HEK293 (cell line): ENCODE results near the gene TCF7L1.

Experiments used
- EGR2 ChIP-seq: fragments of 450-650 bp; formaldehyde crosslinking; IDR thresholded peaks from 2 replicates; pipeline ENCODE4 v1.5.1; 2016; ENCODE audit warnings: low read depth, missing biosample characterization, missing genetic modification characterization
- GFI1B ChIP-seq: fragments of 450-650 bp; formaldehyde crosslinking; IDR thresholded peaks from 2 replicates; pipeline ENCODE4 v1.5.1; 2016; ENCODE audit warnings: missing biosample characterization, missing genetic modification characterization
- GLI4 ChIP-seq: fragments of 450-650 bp; formaldehyde crosslinking; IDR thresholded peaks from 2 replicates; pipeline ENCODE4 v1.5.1; 2016; ENCODE audit warnings: missing biosample characterization, missing genetic modification characterization
- KLF7 ChIP-seq: fragments of 450-650 bp; formaldehyde crosslinking; IDR thresholded peaks from 2 replicates; pipeline ENCODE4 v1.5.1; 2016; ENCODE audit warnings: missing biosample characterization, missing genetic modification characterization, borderline replicate concordance
- MEIS1 ChIP-seq: sonication (generic); formaldehyde crosslinking; IDR thresholded peaks from 2 replicates; pipeline ENCODE4 v1.8.1; 2022; ENCODE audit warnings: missing genetic modification reagents, mild to moderate bottlenecking, borderline replicate concordance
- OVOL3 ChIP-seq: fragments of 450-650 bp; formaldehyde crosslinking; IDR thresholded peaks from 2 replicates; pipeline ENCODE4 v1.5.1; 2016; ENCODE audit warnings: missing biosample characterization, missing genetic modification characterization
- WT1 ChIP-seq: fragments of 450-650 bp; formaldehyde crosslinking; IDR thresholded peaks from 2 replicates; pipeline ENCODE4 v1.5.1; 2016; ENCODE audit warnings: missing biosample characterization, missing genetic modification characterization
- ZFHX2 ChIP-seq: fragments of 450-650 bp; formaldehyde crosslinking; conservative IDR thresholded peaks from 2 replicates; pipeline ENCODE4 v1.5.1; 2016; ENCODE audit warnings: missing biosample characterization, missing genetic modification characterization
- ZFP37 ChIP-seq: fragments of 450-650 bp; formaldehyde crosslinking; IDR thresholded peaks from 2 replicates; pipeline ENCODE4 v1.5.1; 2016; ENCODE audit warnings: missing biosample characterization, missing genetic modification characterization
- ZNF133 ChIP-seq: fragments of 450-650 bp; formaldehyde crosslinking; IDR thresholded peaks from 2 replicates; pipeline ENCODE4 v1.5.1; 2016; ENCODE audit warnings: missing biosample characterization, missing genetic modification characterization
- ZNF138 ChIP-seq: fragments of 450-650 bp; formaldehyde crosslinking; IDR thresholded peaks from 2 replicates; pipeline ENCODE4 v1.5.1; 2016; ENCODE audit warnings: missing biosample characterization, missing genetic modification characterization, borderline replicate concordance
- ZNF16 ChIP-seq: fragments of 450-650 bp; formaldehyde crosslinking; IDR thresholded peaks from 2 replicates; pipeline ENCODE4 v1.5.1; 2016; ENCODE audit warnings: low read depth, missing biosample characterization, missing genetic modification characterization
- ZNF19 ChIP-seq: fragments of 450-650 bp; formaldehyde crosslinking; IDR thresholded peaks from 2 replicates; pipeline ENCODE4; 2016; ENCODE audit warnings: missing biosample characterization, missing genetic modification characterization, low read depth
- ZNF311 ChIP-seq: fragments of 450-650 bp; formaldehyde crosslinking; IDR thresholded peaks from 2 replicates; pipeline ENCODE4 v1.5.1; 2017; ENCODE audit warnings: missing biosample characterization, missing genetic modification characterization, borderline replicate concordance
- ZNF324 ChIP-seq: fragments of 450-650 bp; formaldehyde crosslinking; IDR thresholded peaks from 2 replicates; pipeline ENCODE4 v1.5.1; 2016; ENCODE audit warnings: missing biosample characterization, missing genetic modification characterization
- ZNF335 ChIP-seq: fragments of 450-650 bp; formaldehyde crosslinking; conservative IDR thresholded peaks from 2 replicates; pipeline ENCODE4 v1.5.1; 2016; ENCODE audit warnings: missing biosample characterization, missing genetic modification characterization
- ZNF37A ChIP-seq: fragments of 450-650 bp; IDR thresholded peaks from 2 replicates; pipeline ENCODE4 v1.5.1; 2018; ENCODE audit warnings: missing biosample characterization, missing genetic modification characterization
- ZNF394 ChIP-seq: fragments of 450-650 bp; formaldehyde crosslinking; IDR thresholded peaks from 2 replicates; pipeline ENCODE4 v1.5.1; 2016; ENCODE audit warnings: missing biosample characterization, missing genetic modification characterization, mild to moderate bottlenecking, moderate library complexity, borderline replicate concordance
- ZNF514 ChIP-seq: fragments of 450-650 bp; formaldehyde crosslinking; IDR thresholded peaks from 2 replicates; pipeline ENCODE4 v1.5.1; 2016; ENCODE audit warnings: missing biosample characterization, missing genetic modification characterization
- ZNF521 ChIP-seq: fragments of 450-650 bp; formaldehyde crosslinking; IDR thresholded peaks from 2 replicates; pipeline ENCODE4 v1.5.1; 2017; ENCODE audit warnings: missing biosample characterization, mild to moderate bottlenecking, missing genetic modification characterization
- ZNF561 ChIP-seq: fragments of 450-650 bp; IDR thresholded peaks from 2 replicates; pipeline ENCODE4 v1.5.1; 2018; ENCODE audit warnings: missing biosample characterization, missing genetic modification characterization, borderline replicate concordance
- ZNF596 ChIP-seq: fragments of 450-650 bp; IDR thresholded peaks from 2 replicates; pipeline ENCODE4 v1.5.0; 2018; ENCODE audit warnings: missing biosample characterization, mild to moderate bottlenecking, missing genetic modification characterization, moderate library complexity
- ZNF610 ChIP-seq: fragments of 450-650 bp; formaldehyde crosslinking; IDR thresholded peaks from 2 replicates; pipeline ENCODE4 v1.5.1; 2016; ENCODE audit warnings: missing biosample characterization, missing genetic modification characterization, borderline replicate concordance
- ZNF645 ChIP-seq: fragments of 450-650 bp; formaldehyde crosslinking; IDR thresholded peaks from 2 replicates; pipeline ENCODE4; 2016; ENCODE audit warnings: missing biosample characterization, missing genetic modification characterization
- ZNF785 ChIP-seq: fragments of 450-650 bp; formaldehyde crosslinking; IDR thresholded peaks from 2 replicates; pipeline ENCODE4 v1.5.1; 2016; ENCODE audit warnings: missing biosample characterization, missing genetic modification characterization
- ZNF837 ChIP-seq: fragments of 450-650 bp; formaldehyde crosslinking; IDR thresholded peaks from 2 replicates; pipeline ENCODE4 v1.5.1; 2016; ENCODE audit warnings: missing biosample characterization, missing genetic modification characterization
- ZNF843 ChIP-seq: fragments of 450-650 bp; formaldehyde crosslinking; IDR thresholded peaks from 2 replicates; pipeline ENCODE4 v1.5.1; 2016; ENCODE audit warnings: missing biosample characterization, missing genetic modification characterization
- TF ChIP-seq, protein P1 (sequence below): IDR thresholded peaks from 2 replicates; pipeline ENCODE4 v1.6.1; 2011; ENCODE audit warnings: mild to moderate bottlenecking, low read depth, low read length, borderline replicate concordance
- TF ChIP-seq, protein P2 (sequence below): fragments of 450-650 bp; formaldehyde crosslinking; IDR thresholded peaks from 2 replicates; pipeline ENCODE4 v1.5.1; 2016; ENCODE audit warnings: missing biosample characterization, missing genetic modification characterization, borderline replicate concordance
- TF ChIP-seq, protein P3 (sequence below): fragments of 450-650 bp; formaldehyde crosslinking; IDR thresholded peaks from 2 replicates; pipeline ENCODE4 v1.5.1; 2016; ENCODE audit warnings: missing biosample characterization, missing genetic modification characterization
- TF ChIP-seq, protein P4 (sequence below): fragments of 450-650 bp; formaldehyde crosslinking; IDR thresholded peaks from 2 replicates; pipeline ENCODE4 v1.5.1; 2017; ENCODE audit warnings: missing biosample characterization, missing genetic modification characterization

Gene TCF7L1

GRCh38 chr2:85132834-85133637 lies at the start of gene TCF7L1 (continued):
- no peak for TF ChIP-seq OVOL3 (tag by site-specific recombination)
- peak; percentile 58; the same call in 1 of the 2 replicates for TF ChIP-seq KLF7 (tag by site-specific recombination)
- no peak for TF ChIP-seq ZNF37A (tag by site-specific recombination)
- TF ChIP-seq ZNF16 (tag by site-specific recombination), result no peak
- no peak for TF ChIP-seq ZNF19 (tag by site-specific recombination)
- TF ChIP-seq EGR2 (tag by site-specific recombination), result peak; percentile 70
- TF ChIP-seq, protein P1, sequence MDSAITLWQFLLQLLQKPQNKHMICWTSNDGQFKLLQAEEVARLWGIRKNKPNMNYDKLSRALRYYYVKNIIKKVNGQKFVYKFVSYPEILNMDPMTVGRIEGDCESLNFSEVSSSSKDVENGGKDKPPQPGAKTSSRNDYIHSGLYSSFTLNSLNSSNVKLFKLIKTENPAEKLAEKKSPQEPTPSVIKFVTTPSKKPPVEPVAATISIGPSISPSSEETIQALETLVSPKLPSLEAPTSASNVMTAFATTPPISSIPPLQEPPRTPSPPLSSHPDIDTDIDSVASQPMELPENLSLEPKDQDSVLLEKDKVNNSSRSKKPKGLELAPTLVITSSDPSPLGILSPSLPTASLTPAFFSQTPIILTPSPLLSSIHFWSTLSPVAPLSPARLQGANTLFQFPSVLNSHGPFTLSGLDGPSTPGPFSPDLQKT, result no peak
- TF ChIP-seq ZNF596 (tag by site-specific recombination), result no peak
- peak; percentile 38; the same call in 1 of the 2 replicates for TF ChIP-seq ZNF394 (tag by site-specific recombination)
- TF ChIP-seq ZNF138 (tag by site-specific recombination), result no peak
- TF ChIP-seq ZNF514 (tag by site-specific recombination), result no peak
- TF ChIP-seq ZNF311 (tag by site-specific recombination), result no peak
- no peak for TF ChIP-seq ZNF610 (tag by site-specific recombination)
- TF ChIP-seq ZNF133 (tag by site-specific recombination), result no peak
- TF ChIP-seq ZNF324, result 0 out of 2 replicates have a peak, but pooled peaks have one; percentile 62
- no peak for TF ChIP-seq GFI1B (tag by site-specific recombination)
- TF ChIP-seq, protein P2, sequence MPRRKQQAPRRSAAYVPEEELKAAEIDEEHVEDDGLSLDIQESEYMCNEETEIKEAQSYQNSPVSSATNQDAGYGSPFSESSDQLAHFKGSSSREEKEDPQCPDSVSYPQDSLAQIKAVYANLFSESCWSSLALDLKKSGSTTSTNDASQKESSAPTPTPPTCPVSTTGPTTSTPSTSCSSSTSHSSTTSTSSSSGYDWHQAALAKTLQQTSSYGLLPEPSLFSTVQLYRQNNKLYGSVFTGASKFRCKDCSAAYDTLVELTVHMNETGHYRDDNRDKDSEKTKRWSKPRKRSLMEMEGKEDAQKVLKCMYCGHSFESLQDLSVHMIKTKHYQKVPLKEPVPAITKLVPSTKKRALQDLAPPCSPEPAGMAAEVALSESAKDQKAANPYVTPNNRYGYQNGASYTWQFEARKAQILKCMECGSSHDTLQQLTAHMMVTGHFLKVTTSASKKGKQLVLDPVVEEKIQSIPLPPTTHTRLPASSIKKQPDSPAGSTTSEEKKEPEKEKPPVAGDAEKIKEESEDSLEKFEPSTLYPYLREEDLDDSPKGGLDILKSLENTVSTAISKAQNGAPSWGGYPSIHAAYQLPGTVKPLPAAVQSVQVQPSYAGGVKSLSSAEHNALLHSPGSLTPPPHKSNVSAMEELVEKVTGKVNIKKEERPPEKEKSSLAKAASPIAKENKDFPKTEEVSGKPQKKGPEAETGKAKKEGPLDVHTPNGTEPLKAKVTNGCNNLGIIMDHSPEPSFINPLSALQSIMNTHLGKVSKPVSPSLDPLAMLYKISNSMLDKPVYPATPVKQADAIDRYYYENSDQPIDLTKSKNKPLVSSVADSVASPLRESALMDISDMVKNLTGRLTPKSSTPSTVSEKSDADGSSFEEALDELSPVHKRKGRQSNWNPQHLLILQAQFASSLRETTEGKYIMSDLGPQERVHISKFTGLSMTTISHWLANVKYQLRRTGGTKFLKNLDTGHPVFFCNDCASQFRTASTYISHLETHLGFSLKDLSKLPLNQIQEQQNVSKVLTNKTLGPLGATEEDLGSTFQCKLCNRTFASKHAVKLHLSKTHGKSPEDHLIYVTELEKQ (tag by site-specific recombination), result no peak; the same call in 1 of the 2 replicates
- TF ChIP-seq, protein P3, sequence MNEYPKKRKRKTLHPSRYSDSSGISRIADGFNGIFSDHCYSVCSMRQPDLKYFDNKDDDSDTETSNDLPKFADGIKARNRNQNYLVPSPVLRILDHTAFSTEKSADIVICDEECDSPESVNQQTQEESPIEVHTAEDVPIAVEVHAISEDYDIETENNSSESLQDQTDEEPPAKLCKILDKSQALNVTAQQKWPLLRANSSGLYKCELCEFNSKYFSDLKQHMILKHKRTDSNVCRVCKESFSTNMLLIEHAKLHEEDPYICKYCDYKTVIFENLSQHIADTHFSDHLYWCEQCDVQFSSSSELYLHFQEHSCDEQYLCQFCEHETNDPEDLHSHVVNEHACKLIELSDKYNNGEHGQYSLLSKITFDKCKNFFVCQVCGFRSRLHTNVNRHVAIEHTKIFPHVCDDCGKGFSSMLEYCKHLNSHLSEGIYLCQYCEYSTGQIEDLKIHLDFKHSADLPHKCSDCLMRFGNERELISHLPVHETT, result peak; percentile 71; the same call in 1 of the 2 replicates
- no peak for TF ChIP-seq ZNF645 (tag by site-specific recombination)
- no peak for TF ChIP-seq ZNF561
- TF ChIP-seq ZNF521 (tag by site-specific recombination), result no peak
- TF ChIP-seq ZNF335 (tag by site-specific recombination), result peak; percentile 56
- peak; percentile 57; the same call in 1 of the 2 replicates for TF ChIP-seq ZNF843 (tag by site-specific recombination)
- peak; percentile 75; the same call in 1 of the 2 replicates for TF ChIP-seq ZNF785
- TF ChIP-seq, protein P4, sequence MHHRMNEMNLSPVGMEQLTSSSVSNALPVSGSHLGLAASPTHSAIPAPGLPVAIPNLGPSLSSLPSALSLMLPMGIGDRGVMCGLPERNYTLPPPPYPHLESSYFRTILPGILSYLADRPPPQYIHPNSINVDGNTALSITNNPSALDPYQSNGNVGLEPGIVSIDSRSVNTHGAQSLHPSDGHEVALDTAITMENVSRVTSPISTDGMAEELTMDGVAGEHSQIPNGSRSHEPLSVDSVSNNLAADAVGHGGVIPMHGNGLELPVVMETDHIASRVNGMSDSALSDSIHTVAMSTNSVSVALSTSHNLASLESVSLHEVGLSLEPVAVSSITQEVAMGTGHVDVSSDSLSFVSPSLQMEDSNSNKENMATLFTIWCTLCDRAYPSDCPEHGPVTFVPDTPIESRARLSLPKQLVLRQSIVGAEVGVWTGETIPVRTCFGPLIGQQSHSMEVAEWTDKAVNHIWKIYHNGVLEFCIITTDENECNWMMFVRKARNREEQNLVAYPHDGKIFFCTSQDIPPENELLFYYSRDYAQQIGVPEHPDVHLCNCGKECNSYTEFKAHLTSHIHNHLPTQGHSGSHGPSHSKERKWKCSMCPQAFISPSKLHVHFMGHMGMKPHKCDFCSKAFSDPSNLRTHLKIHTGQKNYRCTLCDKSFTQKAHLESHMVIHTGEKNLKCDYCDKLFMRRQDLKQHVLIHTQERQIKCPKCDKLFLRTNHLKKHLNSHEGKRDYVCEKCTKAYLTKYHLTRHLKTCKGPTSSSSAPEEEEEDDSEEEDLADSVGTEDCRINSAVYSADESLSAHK (tag by site-specific recombination), result peak; percentile 20; the same call in 1 of the 2 replicates
- peak; percentile 54; the same call in 1 of the 2 replicates for TF ChIP-seq GLI4 (tag by site-specific recombination)
- TF ChIP-seq WT1 (tag by site-specific recombination), result peak; percentile 58; the same call in 1 of the 2 replicates
- peak; percentile 83; the same call in 1 of the 2 replicates for TF ChIP-seq ZFP37 (tag by site-specific recombination)
- peak; percentile 79 for TF ChIP-seq ZFHX2 (tag by site-specific recombination)
- no peak for TF ChIP-seq ZNF837
- no peak for TF ChIP-seq MEIS1 (CRISPR knock-in tag)
